Measurements from ENCODE around the gene IL22RA2. TPM values are rescaled to one million over a fixed set of nuclear protein-coding genes. Genes with fewer than 3 reads are reported as not detected.

Gene IL22RA2
- total RNA-seq, 2 experiments from 2014 or later, result not detected

DNA sequence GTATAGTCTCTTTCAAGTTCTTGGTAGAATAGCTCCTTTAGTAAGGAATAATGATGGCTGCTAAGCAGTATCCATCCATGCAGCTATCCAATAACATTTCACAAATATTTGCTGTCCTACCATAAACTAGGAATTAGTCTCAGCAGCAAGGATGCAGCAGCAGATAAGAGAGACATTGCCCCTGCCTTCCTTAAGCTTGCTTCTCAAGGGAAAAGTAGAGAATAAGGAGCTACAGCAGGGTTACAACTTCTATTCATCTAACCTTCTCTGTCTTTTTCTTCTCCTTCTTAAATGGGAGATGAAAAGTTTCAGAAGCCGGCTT, 2.4 kb downstream of the IL22RA2 start:
- no peak overlapping the region for H3K27ac Mint-ChIP-seq
- H3K4me1 Mint-ChIP-seq, result peaks cover 5% of the 10 kb centered on the region
- ChIA-PET CTCF (interaction anchor here (1.1 to 1.3 kb wide), 4 partner anchors 10 to 94 kb away, joined by 3 read pairs; no protein-coding TSS in a partner anchor), POLR2A (no interaction called here)
- DNase-seq, result no peak
- H3K27me3 Mint-ChIP-seq, result peaks cover 7% of the 10 kb centered on the region
- peaks cover 36% of the 10 kb centered on the region for H3K9me3 Mint-ChIP-seq
- no peak overlapping the region for H3K4me3 Mint-ChIP-seq
- peaks cover 3% of the 10 kb centered on the region for H3K36me3 Mint-ChIP-seq (ENCODE audit: low read depth)

DNA sequence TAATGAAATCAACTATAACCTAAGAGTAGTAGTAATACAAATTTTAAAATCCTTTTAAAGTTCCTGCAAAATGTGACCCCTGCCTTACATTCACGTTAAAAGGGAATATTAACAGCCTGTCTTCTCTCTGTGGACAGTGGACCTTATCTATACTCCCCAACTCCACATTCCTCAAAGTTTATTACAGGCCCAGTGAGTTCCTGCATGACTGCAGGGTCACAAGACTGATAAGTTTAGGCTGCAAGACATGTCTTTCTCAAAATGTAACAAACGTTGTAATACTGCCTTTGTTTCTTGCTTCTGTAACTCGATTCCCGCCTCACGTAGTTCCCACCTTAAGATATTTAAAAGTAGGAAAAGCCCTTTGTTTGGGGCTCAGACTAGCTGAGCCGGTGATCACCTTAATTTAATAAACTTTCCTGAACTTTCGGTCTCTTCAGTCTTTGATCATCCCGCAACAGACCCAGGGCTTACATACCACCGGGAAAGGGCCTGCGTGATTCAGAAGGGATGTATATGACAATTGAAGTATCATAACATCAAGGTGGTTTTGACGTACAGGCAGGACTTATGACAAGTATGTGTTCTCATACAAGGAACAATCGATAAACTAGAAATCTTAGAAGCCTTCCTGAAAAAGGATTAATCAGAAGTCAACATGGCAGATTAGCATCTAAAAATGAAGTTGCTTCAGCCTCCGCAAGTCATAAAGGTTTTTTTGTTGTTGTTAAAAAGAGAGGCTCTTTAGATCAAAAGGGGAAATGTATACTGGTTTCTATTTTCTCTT, 3.0 kb downstream of the IL22RA2 start:
- Mint-ChIP-seq H3K4me1 (peaks cover 11% of the 10 kb centered on the region), H3K9me3 (peaks cover 37% of the 10 kb centered on the region), H3K4me3 (no peak overlapping the region), H3K27me3 (peaks cover 5% of the 10 kb centered on the region), H3K36me3 (ENCODE audit: low read depth) (peaks cover 3% of the 10 kb centered on the region), H3K27ac (no peak overlapping the region)
- CTCF ChIA-PET, result interaction anchor here (1.1 to 1.3 kb wide), 3 partner anchors 11 to 19 kb away, joined by 3 read pairs; no protein-coding TSS in a partner anchor
- no peak for DNase-seq
- POLR2A ChIA-PET, result no interaction called here

DNA sequence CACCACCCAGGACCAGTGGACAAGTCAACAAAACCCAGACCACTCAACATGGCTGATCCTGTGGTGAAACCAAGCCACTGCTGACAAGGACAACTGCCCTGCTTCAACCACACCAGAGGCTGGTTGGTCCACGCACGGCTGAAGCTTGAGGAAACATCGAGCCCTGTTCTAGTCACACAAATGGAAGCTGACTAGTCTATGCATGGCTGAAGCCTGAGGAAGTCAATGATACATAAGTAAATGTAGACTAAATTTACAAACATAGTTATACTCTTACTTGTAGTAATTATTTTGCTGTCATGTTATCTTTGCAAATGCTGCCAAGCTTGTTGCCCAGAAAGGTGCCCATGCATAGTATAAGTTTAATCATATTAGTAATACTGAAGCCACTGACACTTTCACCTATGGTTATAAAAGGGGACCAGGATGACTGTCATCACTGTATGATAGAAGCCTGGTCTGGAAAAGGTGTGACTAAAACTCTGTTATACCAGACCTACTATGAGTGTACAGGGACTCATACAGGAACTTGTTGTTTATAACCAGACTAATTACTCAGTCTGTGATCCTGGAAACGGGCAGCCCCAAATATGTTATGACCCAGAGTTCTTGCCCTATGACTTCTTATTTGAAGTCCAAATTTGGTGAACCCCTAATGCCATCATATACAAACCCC, 5.6 kb downstream of the IL22RA2 start:
- peaks cover 52% of the 10 kb centered on the region for H3K9me3 Mint-ChIP-seq
- no peak overlapping the region for H3K4me3 Mint-ChIP-seq
- no peaks in the 10 kb centered on the region for H3K27me3 Mint-ChIP-seq
- ChIA-PET CTCF (interaction anchor here (1.3 to 2.2 kb wide), 2 partner anchors 14 to 16 kb away, joined by 4 to 5 read pairs; no protein-coding TSS in a partner anchor), POLR2A (no interaction called here)
- peaks cover 26% of the 10 kb centered on the region for H3K4me1 Mint-ChIP-seq
- H3K27ac Mint-ChIP-seq, result no peak overlapping the region
- no peak for DNase-seq
- H3K36me3 Mint-ChIP-seq (ENCODE audit: low read depth), result peaks cover 16% of the 10 kb centered on the region

DNA sequence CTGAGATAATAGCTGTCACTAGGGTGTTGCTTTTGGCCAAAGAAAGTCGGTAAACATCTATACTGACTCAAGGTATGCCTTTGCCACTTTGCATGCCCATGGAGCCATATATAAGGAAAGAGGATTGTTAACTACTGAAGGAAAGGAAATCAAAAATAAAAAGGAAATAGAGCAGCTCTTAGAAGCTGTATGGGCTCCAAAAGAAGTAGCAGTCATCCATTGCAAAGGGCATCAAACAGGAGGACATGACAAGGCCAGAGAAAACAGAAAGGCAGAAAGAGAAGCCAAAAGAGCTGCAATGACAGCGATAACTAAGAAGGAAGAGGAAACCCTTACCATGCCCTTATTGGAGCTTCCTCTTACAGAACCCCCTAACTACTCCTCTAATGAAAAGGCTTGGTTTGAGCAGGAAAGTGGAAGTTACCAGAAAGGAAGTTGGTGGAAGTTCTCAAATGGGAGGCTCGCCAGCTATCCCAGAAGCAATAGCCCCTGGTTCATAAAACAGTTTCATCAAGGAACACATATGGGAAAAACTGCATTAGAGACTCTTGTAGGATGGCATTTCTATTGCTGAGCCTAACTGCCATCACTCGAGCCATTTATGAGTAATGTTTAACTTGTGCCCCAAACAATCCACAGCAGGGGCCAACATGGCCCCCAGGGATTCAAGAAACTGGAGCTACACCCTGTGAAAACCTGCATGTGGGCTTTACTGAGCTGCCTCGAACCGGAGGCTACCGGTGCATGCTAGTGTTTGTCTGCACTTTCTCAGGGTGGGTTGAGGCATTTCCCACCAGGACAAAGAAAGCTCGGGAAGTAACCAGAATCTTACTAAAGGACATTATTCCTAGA, 7.0 kb downstream of the IL22RA2 start:
- Mint-ChIP-seq H3K27ac (no peak overlapping the region), H3K27me3 (peaks cover 5% of the 10 kb centered on the region), H3K4me1 (peaks cover 28% of the 10 kb centered on the region), H3K9me3 (peaks cover 61% of the 10 kb centered on the region), H3K36me3 (ENCODE audit: low read depth) (peaks cover 22% of the 10 kb centered on the region), H3K4me3 (no peak overlapping the region)
- CTCF ChIA-PET, result interaction anchor here (0.7 to 2.5 kb wide), 12 partner anchors 11 to 148 kb away, joined by 3 to 11 read pairs (median 4); no protein-coding TSS in a partner anchor
- DNase-seq, result no peak
- POLR2A ChIA-PET, result no interaction called here

DNA sequence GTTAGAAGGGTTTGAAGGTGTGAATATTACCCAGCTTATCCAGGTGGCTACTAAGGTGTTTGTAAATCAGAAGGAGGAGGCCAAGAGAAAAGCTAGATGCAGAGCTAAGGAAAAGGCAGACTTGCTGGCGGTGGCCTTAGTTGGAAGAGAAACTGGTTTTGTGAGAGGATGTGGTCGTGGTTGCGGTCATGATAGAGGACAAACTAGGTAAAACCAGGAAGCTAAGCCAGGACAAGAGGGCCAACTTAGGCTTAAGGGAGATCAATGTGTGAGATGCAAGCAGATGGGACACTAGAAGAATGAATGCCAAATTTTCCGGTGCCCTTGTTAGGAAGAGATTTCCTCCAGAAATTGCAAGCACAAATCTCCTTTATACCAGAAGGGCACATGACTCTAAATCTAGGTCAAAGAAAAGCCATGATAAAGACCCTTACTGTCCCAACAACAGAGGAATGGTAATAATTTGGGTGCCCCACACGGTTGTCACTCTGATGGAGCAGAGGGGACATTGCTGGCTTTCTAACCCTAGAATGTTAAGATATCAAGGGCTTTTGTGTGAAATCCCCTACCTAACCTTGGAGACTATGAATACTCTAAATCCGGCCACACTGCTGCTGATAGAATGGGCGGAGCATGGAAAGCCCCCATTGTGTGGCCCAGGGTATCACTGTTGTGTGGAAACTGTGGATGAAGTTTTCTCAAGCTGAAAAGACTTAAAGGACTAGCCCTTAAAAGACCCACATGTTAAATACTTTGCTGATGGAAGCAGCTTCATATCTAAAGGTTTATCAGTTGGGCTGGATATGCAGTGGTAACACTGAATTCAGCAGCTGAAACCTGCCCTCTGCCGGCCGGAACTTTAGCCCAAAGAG, 7.8 kb downstream of the IL22RA2 start:
- ChIA-PET CTCF (interaction anchor here (0.7 to 2.5 kb wide), 10 partner anchors 10 to 149 kb away, joined by 3 to 11 read pairs (median 4); no protein-coding TSS in a partner anchor), POLR2A (interaction anchor here (0.6 kb wide), 1 partner anchor 644 kb away, joined by 6 read pairs; no protein-coding TSS in a partner anchor)
- Mint-ChIP-seq H3K27ac (peak overlapping the region; percentile 55), H3K4me3 (no peak overlapping the region), H3K4me1 (peaks cover 29% of the 10 kb centered on the region), H3K27me3 (peaks cover 11% of the 10 kb centered on the region), H3K36me3 (ENCODE audit: low read depth) (peaks cover 22% of the 10 kb centered on the region), H3K9me3 (peaks cover 64% of the 10 kb centered on the region)
- DNase-seq, result peak; percentile 70

DNA sequence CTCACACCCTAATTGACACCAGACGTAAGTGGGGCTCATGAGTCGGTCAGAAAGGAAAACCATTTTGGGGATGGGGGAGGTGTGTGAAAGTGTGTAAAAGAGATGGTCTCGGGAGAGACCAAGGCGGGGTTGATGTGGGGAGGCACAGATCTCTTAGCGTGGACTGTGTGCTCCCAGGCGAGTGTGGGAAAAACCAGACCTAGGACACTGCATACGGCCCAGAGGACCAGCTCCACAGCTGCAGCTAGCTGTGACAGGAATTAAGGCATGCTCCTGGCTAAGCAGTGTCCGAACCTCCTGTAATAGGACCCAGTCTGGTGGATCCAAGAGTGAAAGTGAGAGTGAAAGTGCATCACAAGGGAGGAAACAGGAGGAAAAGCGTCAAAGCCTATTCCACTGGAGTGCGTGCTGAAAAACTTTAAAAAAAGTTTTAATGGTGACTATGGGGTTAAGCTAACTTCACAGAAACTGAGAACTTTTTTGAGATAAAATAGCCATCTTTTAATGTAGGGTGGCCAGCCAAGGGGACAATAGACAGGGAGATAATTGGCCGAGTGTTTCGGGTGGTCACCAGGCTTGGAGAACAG, 9.6 kb downstream of the IL22RA2 start:
- Mint-ChIP-seq H3K4me3 (no peak overlapping the region), H3K9me3 (peaks cover 57% of the 10 kb centered on the region), H3K27ac (no peak overlapping the region), H3K27me3 (peaks cover 16% of the 10 kb centered on the region), H3K4me1 (peaks cover 29% of the 10 kb centered on the region), H3K36me3 (ENCODE audit: low read depth) (peaks cover 29% of the 10 kb centered on the region)
- CTCF ChIA-PET, result no interaction called here
- POLR2A ChIA-PET, result no interaction called here
- DNase-seq, result no peak

DNA sequence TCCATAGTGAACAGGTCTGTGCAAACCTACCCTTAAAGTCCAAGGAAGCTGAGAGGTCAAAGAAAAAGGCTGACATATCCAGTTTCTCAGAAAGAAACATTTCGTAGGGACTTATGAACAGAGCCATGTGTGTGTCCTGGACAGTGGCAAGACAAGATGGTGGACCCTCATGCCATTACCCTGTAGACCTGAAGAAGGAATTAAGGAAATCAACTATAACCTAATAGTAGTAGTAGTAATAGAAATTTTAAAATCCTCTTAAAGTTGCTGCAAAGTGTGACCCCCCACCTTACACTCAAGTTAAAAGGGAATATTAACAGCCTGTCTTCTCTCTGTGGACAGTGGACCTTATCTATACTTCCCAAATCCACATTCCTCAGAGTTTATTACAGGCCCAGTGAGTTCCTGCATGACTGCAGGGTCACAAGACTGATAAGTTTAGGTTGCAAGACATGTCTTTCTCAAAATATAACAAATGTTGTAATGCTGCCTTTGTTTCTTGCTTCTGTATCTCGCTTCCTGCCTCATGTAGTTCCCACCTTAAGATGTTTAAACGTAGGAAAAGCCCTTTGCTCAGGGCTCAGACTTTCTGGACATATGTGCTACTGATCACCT, 10.6 kb downstream of the IL22RA2 start:
- DNase-seq, result no peak
- Mint-ChIP-seq H3K4me3 (no peak overlapping the region), H3K27me3 (peaks cover 20% of the 10 kb centered on the region), H3K9me3 (peaks cover 58% of the 10 kb centered on the region), H3K4me1 (peaks cover 29% of the 10 kb centered on the region), H3K27ac (no peak overlapping the region), H3K36me3 (ENCODE audit: low read depth) (peaks cover 35% of the 10 kb centered on the region)
- ChIA-PET CTCF (interaction anchor here (1.6 kb wide), 1 partner anchor 16 kb away, joined by 4 read pairs; no protein-coding TSS in a partner anchor), POLR2A (no interaction called here)

DNA sequence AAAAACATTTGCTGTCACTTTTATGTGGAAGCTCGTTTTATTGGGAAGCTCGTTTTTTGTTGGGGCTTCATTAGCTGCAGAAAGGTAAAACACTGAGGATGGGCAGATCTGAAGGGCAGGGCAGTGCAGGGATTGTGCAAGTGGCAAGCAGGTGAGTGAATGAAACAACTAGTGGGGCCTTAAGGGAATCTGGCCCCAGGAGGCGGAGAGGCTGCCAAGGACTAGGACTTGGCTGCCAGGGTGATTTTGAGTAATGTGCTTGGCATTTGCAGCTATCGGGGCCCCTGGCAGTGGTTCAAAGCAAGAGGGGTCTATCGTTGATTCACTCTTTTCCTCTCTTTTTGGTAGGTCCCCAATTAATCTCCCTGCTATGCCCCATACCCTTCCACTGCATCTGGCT, 11.5 kb downstream of the IL22RA2 start:
- no peak overlapping the region for H3K27ac Mint-ChIP-seq
- peaks cover 20% of the 10 kb centered on the region for H3K27me3 Mint-ChIP-seq
- peaks cover 32% of the 10 kb centered on the region for H3K4me1 Mint-ChIP-seq
- no peak for DNase-seq
- H3K4me3 Mint-ChIP-seq, result no peak overlapping the region
- H3K9me3 Mint-ChIP-seq, result peaks cover 61% of the 10 kb centered on the region
- ChIA-PET POLR2A (no interaction called here), CTCF (interaction anchor here (0.9 to 1.6 kb wide), 4 partner anchors 10 to 134 kb away, joined by 3 to 4 read pairs (median 4); no protein-coding TSS in a partner anchor)
- H3K36me3 Mint-ChIP-seq (ENCODE audit: low read depth), result peaks cover 39% of the 10 kb centered on the region

DNA sequence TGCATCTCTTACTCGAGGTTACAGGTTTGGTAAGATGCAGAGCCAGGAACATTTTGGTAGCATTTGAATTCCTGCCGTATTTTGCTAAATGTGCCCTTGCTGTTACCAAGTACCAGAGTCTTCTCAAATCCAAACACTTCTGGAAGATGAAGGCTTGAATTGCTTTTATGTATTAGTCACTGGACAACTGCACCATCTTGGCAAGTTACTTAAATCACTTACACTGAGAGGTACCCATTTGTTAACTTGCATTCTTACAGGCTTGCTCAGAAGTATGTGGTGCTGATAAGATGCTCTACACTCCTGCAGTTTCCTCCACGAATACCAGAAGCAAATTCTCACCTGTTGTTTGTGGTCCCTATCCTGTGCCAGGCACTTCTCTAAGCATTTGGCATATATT, 12.7 kb downstream of the IL22RA2 start:
- Mint-ChIP-seq H3K4me1 (peaks cover 34% of the 10 kb centered on the region), H3K4me3 (no peak overlapping the region), H3K27me3 (peaks cover 20% of the 10 kb centered on the region), H3K27ac (no peak overlapping the region), H3K36me3 (ENCODE audit: low read depth) (peaks cover 45% of the 10 kb centered on the region), H3K9me3 (peaks cover 60% of the 10 kb centered on the region)
- DNase-seq, result no peak
- POLR2A ChIA-PET, result no interaction called here
- CTCF ChIA-PET, result no interaction called here

DNA sequence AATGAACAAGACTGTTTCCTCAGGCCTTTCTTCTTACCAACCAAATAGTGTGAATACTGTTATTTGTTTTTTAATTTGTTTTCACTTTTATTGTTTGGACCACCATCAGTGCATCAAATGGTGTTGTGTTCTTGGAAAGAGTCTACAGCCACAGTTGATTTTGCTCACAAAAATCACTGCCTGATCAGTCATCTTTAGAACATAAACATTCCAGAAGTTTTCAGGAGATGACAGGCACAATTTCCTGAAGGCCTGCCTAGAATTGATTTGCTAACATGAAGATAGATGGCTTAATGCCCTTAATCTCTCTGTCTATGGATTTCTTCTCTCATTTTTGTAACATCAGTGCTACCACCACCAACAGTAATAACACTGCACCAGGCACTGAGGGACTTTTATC, 13.5 kb downstream of the IL22RA2 start:
- DNase-seq, result no peak
- H3K4me3 Mint-ChIP-seq, result no peak overlapping the region
- POLR2A ChIA-PET, result no interaction called here
- H3K9me3 Mint-ChIP-seq, result peaks cover 64% of the 10 kb centered on the region
- H3K36me3 Mint-ChIP-seq (ENCODE audit: low read depth), result peaks cover 46% of the 10 kb centered on the region
- peaks cover 34% of the 10 kb centered on the region for H3K4me1 Mint-ChIP-seq
- no peak overlapping the region for H3K27ac Mint-ChIP-seq
- CTCF ChIA-PET, result no interaction called here
- H3K27me3 Mint-ChIP-seq, result peaks cover 20% of the 10 kb centered on the region

DNA sequence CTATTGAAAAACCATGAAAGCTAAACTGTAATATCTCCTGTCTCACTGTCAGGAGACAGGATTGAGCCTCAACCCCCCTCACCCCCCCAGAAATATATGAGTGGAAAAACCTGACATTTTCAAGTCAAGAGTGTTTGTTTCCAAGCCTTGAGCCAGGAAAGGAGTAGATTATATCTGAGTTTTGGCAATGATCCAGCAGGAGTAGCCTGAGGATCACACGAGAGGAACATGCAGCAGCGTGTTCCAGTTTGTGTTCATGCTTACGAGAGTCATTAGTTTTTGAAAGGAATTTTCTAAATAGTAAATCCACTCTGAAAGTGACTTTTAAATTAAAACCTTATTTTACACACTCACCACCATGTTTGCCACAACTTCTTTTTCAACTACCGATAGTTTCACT, 15.8 kb downstream of the IL22RA2 start:
- peaks cover 22% of the 10 kb centered on the region for H3K27me3 Mint-ChIP-seq
- H3K4me3 Mint-ChIP-seq, result no peak overlapping the region
- ChIA-PET POLR2A (no interaction called here), CTCF (interaction anchor here (0.8 kb wide), 1 partner anchor 17 kb away, joined by 4 read pairs; no protein-coding TSS in a partner anchor)
- DNase-seq, result no peak
- H3K4me1 Mint-ChIP-seq, result peaks cover 30% of the 10 kb centered on the region
- H3K27ac Mint-ChIP-seq, result no peak overlapping the region
- peaks cover 35% of the 10 kb centered on the region for H3K36me3 Mint-ChIP-seq (ENCODE audit: low read depth)
- peaks cover 52% of the 10 kb centered on the region for H3K9me3 Mint-ChIP-seq
